ENCODE measurements around the gene SLC44A3. TPM values are rescaled to one million over a fixed set of nuclear protein-coding genes. Genes with fewer than 3 reads are reported as not detected.
A peak's percentile ranks its signal among the peaks of the same experiment; 100 is the strongest.

The SLC44A3 gene
- total and polyA plus RNA-seq, 2 donors = 4.7 to 6.8 TPM

- 84% methylated on average over 12 of the region's 12 CpGs for WGBS
- no peaks in the 10 kb centered on the region for H3K27me3 ChIP-seq (ENCODE audit: control insufficient read depth in 2 of 2, insufficient read depth in 1 of 2, low read length in 1 of 2)
- no peaks in the 10 kb centered on the region for H3K36me3 ChIP-seq (ENCODE audit: control insufficient read depth in 2 of 2, insufficient read depth in 2 of 2, low read length in 1 of 2)
- H3K27ac ChIP-seq (ENCODE audit: low read depth in 1 of 2, low read length in 1 of 2) = no peak overlapping the region
- no peak for DNase-seq (ENCODE audit: low read depth in 6 of 9, low spot score in 9 of 9)
- no peaks in the 10 kb centered on the region for H3K9me3 ChIP-seq (ENCODE audit: control insufficient read depth in 2 of 2, insufficient read depth in 1 of 2, low read length in 1 of 2)
- H3K4me3 ChIP-seq (ENCODE audit: low read length in 2 of 2) = no peak overlapping the region
- no peaks in the 10 kb centered on the region for H3K4me1 ChIP-seq (ENCODE audit: control insufficient read depth in 2 of 2, insufficient read depth in 2 of 2, low read length in 2 of 2)
Measured at GRCh38 chr1:94783342-94784189, 36.6 kb upstream of the SLC44A3 start.

GRCh38 chr1:94784190-94784515 is 36.0 kb upstream of the SLC44A3 start:
- Histone ChIP-seq H3K4me1 (ENCODE audit: control insufficient read depth in 2 of 2, insufficient read depth in 2 of 2, low read length in 2 of 2) (no peaks in the 10 kb centered on the region), H3K36me3 (ENCODE audit: control insufficient read depth in 2 of 2, insufficient read depth in 2 of 2, low read length in 1 of 2) (no peaks in the 10 kb centered on the region), H3K4me3 (ENCODE audit: low read length in 2 of 2) (no peak overlapping the region), H3K27me3 (ENCODE audit: control insufficient read depth in 2 of 2, insufficient read depth in 1 of 2, low read length in 1 of 2) (no peaks in the 10 kb centered on the region), H3K9me3 (ENCODE audit: control insufficient read depth in 2 of 2, insufficient read depth in 1 of 2, low read length in 1 of 2) (no peaks in the 10 kb centered on the region), H3K27ac (ENCODE audit: low read depth in 1 of 2, low read length in 1 of 2) (no peak overlapping the region)
- 98% methylated on average over 7 of the region's 7 CpGs for WGBS
- no peak for DNase-seq (ENCODE audit: low read depth in 6 of 9, low spot score in 9 of 9)

GRCh38 chr1:94787691-94788090 is 32.5 kb upstream of the SLC44A3 start:
- Histone ChIP-seq H3K4me3 (ENCODE audit: low read length in 2 of 2) (no peak overlapping the region), H3K27me3 (ENCODE audit: control insufficient read depth in 2 of 2, insufficient read depth in 1 of 2, low read length in 1 of 2) (no peaks in the 10 kb centered on the region), H3K36me3 (ENCODE audit: control insufficient read depth in 2 of 2, insufficient read depth in 2 of 2, low read length in 1 of 2) (no peaks in the 10 kb centered on the region), H3K4me1 (ENCODE audit: control insufficient read depth in 2 of 2, insufficient read depth in 2 of 2, low read length in 2 of 2) (no peaks in the 10 kb centered on the region), H3K27ac (ENCODE audit: low read depth in 1 of 2, low read length in 1 of 2) (no peak overlapping the region), H3K9me3 (ENCODE audit: control insufficient read depth in 2 of 2, insufficient read depth in 1 of 2, low read length in 1 of 2) (no peaks in the 10 kb centered on the region)
- no peak for DNase-seq (ENCODE audit: low read depth in 6 of 9, low spot score in 9 of 9)
- WGBS = 93% methylated on average over 1 of the region's 1 CpG

GRCh38 chr1:94790246-94790645 is 29.9 kb upstream of the SLC44A3 start:
- H3K27ac ChIP-seq (ENCODE audit: low read depth in 1 of 2, low read length in 1 of 2) = no peak overlapping the region

GRCh38 chr1:94790670-94791069 is 29.5 kb upstream of the SLC44A3 start:
- no peak for DNase-seq (ENCODE audit: low read depth in 6 of 9, low spot score in 9 of 9)

More at GRCh38 chr1:94790246-94790645, 29.9 kb upstream of the SLC44A3 start:
- Histone ChIP-seq H3K27me3 (ENCODE audit: control insufficient read depth in 2 of 2, insufficient read depth in 1 of 2, low read length in 1 of 2) (no peaks in the 10 kb centered on the region), H3K9me3 (ENCODE audit: control insufficient read depth in 2 of 2, insufficient read depth in 1 of 2, low read length in 1 of 2) (no peaks in the 10 kb centered on the region), H3K4me3 (ENCODE audit: low read length in 2 of 2) (no peak overlapping the region), H3K4me1 (ENCODE audit: control insufficient read depth in 2 of 2, insufficient read depth in 2 of 2, low read length in 2 of 2) (no peaks in the 10 kb centered on the region), H3K36me3 (ENCODE audit: control insufficient read depth in 2 of 2, insufficient read depth in 2 of 2, low read length in 1 of 2) (no peaks in the 10 kb centered on the region)
- 95% methylated on average over 2 of the region's 2 CpGs for WGBS
- DNase-seq (ENCODE audit: low read depth in 6 of 9, low spot score in 9 of 9) = no peak

GRCh38 chr1:94792473-94793295 is 27.5 kb upstream of the SLC44A3 start:
- Histone ChIP-seq H3K9me3 (ENCODE audit: control insufficient read depth in 2 of 2, insufficient read depth in 1 of 2, low read length in 1 of 2) (no peaks in the 10 kb centered on the region), H3K36me3 (ENCODE audit: control insufficient read depth in 2 of 2, insufficient read depth in 2 of 2, low read length in 1 of 2) (no peaks in the 10 kb centered on the region), H3K4me3 (ENCODE audit: low read length in 2 of 2) (no peak overlapping the region), H3K27ac (ENCODE audit: low read depth in 1 of 2, low read length in 1 of 2) (no peak overlapping the region), H3K27me3 (ENCODE audit: control insufficient read depth in 2 of 2, insufficient read depth in 1 of 2, low read length in 1 of 2) (no peaks in the 10 kb centered on the region), H3K4me1 (ENCODE audit: control insufficient read depth in 2 of 2, insufficient read depth in 2 of 2, low read length in 2 of 2) (peaks cover 0 to 3% of the 10 kb centered on the region in 2 donors)
- 66% methylated on average over 5 of the region's 5 CpGs for WGBS
- no peak for DNase-seq (ENCODE audit: low read depth in 6 of 9, low spot score in 9 of 9)

More at GRCh38 chr1:94790670-94791069, 29.5 kb upstream of the SLC44A3 start:
- Histone ChIP-seq H3K36me3 (ENCODE audit: control insufficient read depth in 2 of 2, insufficient read depth in 2 of 2, low read length in 1 of 2) (no peaks in the 10 kb centered on the region), H3K4me1 (ENCODE audit: control insufficient read depth in 2 of 2, insufficient read depth in 2 of 2, low read length in 2 of 2) (peaks cover 0 to 3% of the 10 kb centered on the region in 2 donors), H3K27me3 (ENCODE audit: control insufficient read depth in 2 of 2, insufficient read depth in 1 of 2, low read length in 1 of 2) (no peaks in the 10 kb centered on the region), H3K27ac (ENCODE audit: low read depth in 1 of 2, low read length in 1 of 2) (no peak overlapping the region), H3K9me3 (ENCODE audit: control insufficient read depth in 2 of 2, insufficient read depth in 1 of 2, low read length in 1 of 2) (no peaks in the 10 kb centered on the region), H3K4me3 (ENCODE audit: low read length in 2 of 2) (no peak overlapping the region)
- WGBS = 99% methylated on average over 1 of the region's 1 CpG

- DNase-seq (ENCODE audit: low read depth in 6 of 9, low spot score in 9 of 9) = no peak
Measured at GRCh38 chr1:94793296-94793656, 26.9 kb upstream of the SLC44A3 start.

GRCh38 chr1:94795434-94795833 is 24.7 kb upstream of the SLC44A3 start:
- peaks cover 0 to 3% of the 10 kb centered on the region in 2 donors for H3K4me1 ChIP-seq (ENCODE audit: control insufficient read depth in 2 of 2, insufficient read depth in 2 of 2, low read length in 2 of 2)

More at GRCh38 chr1:94793296-94793656, 26.9 kb upstream of the SLC44A3 start:
- no peaks in the 10 kb centered on the region for H3K27me3 ChIP-seq (ENCODE audit: control insufficient read depth in 2 of 2, insufficient read depth in 1 of 2, low read length in 1 of 2)
- H3K27ac ChIP-seq (ENCODE audit: low read depth in 1 of 2, low read length in 1 of 2) = no peak overlapping the region
- H3K4me3 ChIP-seq (ENCODE audit: low read length in 2 of 2) = no peak overlapping the region
- peaks cover 0 to 3% of the 10 kb centered on the region in 2 donors for H3K4me1 ChIP-seq (ENCODE audit: control insufficient read depth in 2 of 2, insufficient read depth in 2 of 2, low read length in 2 of 2)
- no peaks in the 10 kb centered on the region for H3K9me3 ChIP-seq (ENCODE audit: control insufficient read depth in 2 of 2, insufficient read depth in 1 of 2, low read length in 1 of 2)
- WGBS = 75% methylated on average over 5 of the region's 5 CpGs
- no peaks in the 10 kb centered on the region for H3K36me3 ChIP-seq (ENCODE audit: control insufficient read depth in 2 of 2, insufficient read depth in 2 of 2, low read length in 1 of 2)

GRCh38 chr1:94796266-94796665 is 23.9 kb upstream of the SLC44A3 start:
- no peaks in the 10 kb centered on the region for H3K9me3 ChIP-seq (ENCODE audit: control insufficient read depth in 2 of 2, insufficient read depth in 1 of 2, low read length in 1 of 2)
- no peak overlapping the region for H3K27ac ChIP-seq (ENCODE audit: low read depth in 1 of 2, low read length in 1 of 2)
- DNase-seq (ENCODE audit: low read depth in 6 of 9, low spot score in 9 of 9) = no peak
- 98% methylated on average over 2 of the region's 2 CpGs for WGBS
- no peaks in the 10 kb centered on the region for H3K36me3 ChIP-seq (ENCODE audit: control insufficient read depth in 2 of 2, insufficient read depth in 2 of 2, low read length in 1 of 2)
- no peak overlapping the region for H3K4me3 ChIP-seq (ENCODE audit: low read length in 2 of 2)
- H3K27me3 ChIP-seq (ENCODE audit: control insufficient read depth in 2 of 2, insufficient read depth in 1 of 2, low read length in 1 of 2) = no peaks in the 10 kb centered on the region
- peaks cover 0 to 3% of the 10 kb centered on the region in 2 donors for H3K4me1 ChIP-seq (ENCODE audit: control insufficient read depth in 2 of 2, insufficient read depth in 2 of 2, low read length in 2 of 2)

More at GRCh38 chr1:94795434-94795833, 24.7 kb upstream of the SLC44A3 start:
- Histone ChIP-seq H3K27ac (ENCODE audit: low read depth in 1 of 2, low read length in 1 of 2) (no peak overlapping the region), H3K9me3 (ENCODE audit: control insufficient read depth in 2 of 2, insufficient read depth in 1 of 2, low read length in 1 of 2) (no peaks in the 10 kb centered on the region), H3K27me3 (ENCODE audit: control insufficient read depth in 2 of 2, insufficient read depth in 1 of 2, low read length in 1 of 2) (no peaks in the 10 kb centered on the region), H3K4me3 (ENCODE audit: low read length in 2 of 2) (no peak overlapping the region), H3K36me3 (ENCODE audit: control insufficient read depth in 2 of 2, insufficient read depth in 2 of 2, low read length in 1 of 2) (no peaks in the 10 kb centered on the region)
- peak in 1 of 9 donors; percentile 39 for DNase-seq (ENCODE audit: low read depth in 6 of 9, low spot score in 9 of 9)
- WGBS = 81% methylated on average over 7 of the region's 7 CpGs

All from thymus (tissue), 11 donors.